ENCODE results near the gene FOXG1.
A peak's percentile ranks its signal among the peaks of the same experiment; 100 is the strongest.

FOXG1 gene

GRCh38 chr14:28766469-28766955 lies at the start of gene FOXG1:
Gene FOXG1 (plus strand): TSS chr14:28766787. CDS start chr14:28767280, 493 bp downstream.
- peak within 1 kb of the TSS; percentile 12 for H3K4me3 ChIP-seq (ENCODE audit: low read length)
- no peak for DNase-seq (ENCODE audit: low read depth)
- TF ChIP-seq CTCF (conservative IDR thresholded peaks at IDR 0.05; ENCODE audit: low read depth, low read length): no peak

DNA sequence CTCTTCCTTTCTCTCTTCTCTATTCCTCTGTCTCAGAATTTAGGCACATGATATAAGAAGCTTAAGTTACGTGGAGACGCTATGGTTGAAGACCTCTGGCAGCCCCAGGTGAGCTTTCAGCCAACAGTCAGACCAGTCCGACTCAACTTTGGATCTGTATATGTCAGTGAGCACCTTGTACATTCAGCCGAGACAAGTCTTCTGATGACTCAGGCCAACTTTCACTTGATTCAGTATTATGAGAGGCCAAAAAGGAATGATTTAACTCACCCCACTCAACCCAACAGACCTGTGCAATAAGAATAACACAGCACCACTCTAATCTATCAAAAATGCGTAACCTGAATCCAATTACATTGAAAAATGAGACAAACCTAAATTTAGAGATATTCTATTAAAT lies 47.5 kb upstream of the FOXG1 start:
- TF ChIP-seq CTCF (conservative IDR thresholded peaks at IDR 0.05; ENCODE audit: low read depth, low read length): no peak
- H3K4me3 ChIP-seq (ENCODE audit: low read length): no peak overlapping the region
- no peak for DNase-seq (ENCODE audit: low read depth)

DNA sequence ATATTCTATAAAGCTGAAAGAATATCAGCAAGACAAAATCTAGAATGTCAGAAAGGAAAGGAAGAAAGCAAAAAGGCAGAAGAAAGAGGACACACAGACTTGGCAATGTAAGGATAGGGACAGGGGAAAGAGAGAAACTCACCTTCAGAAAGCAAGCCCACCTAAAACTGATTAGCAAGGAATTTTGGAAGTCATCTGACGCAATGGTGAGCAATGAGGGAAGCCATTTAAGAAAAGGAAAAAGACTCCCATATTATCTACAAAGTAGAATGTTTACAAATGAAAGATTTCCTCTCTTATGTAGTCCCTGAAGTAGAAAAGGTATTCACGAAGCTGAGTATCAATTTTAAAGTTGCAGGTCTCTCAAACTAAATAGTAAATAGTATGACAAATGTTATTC lies 35.2 kb upstream of the FOXG1 start:
- no peak for DNase-seq (ENCODE audit: low read depth)
- no peak overlapping the region for H3K4me3 ChIP-seq (ENCODE audit: low read length)
- TF ChIP-seq CTCF (conservative IDR thresholded peaks at IDR 0.05; ENCODE audit: low read depth, low read length): no peak

- no peak for TF ChIP-seq CTCF (conservative IDR thresholded peaks at IDR 0.05; ENCODE audit: low read depth, low read length)
- H3K4me3 ChIP-seq (ENCODE audit: low read length): no peak overlapping the region
- DNase-seq (ENCODE audit: low read depth): no peak
Observed at GRCh38 chr14:28742171-28742846, 24.3 kb upstream of the FOXG1 start.

- no peak overlapping the region for H3K4me3 ChIP-seq (ENCODE audit: low read length)
- TF ChIP-seq CTCF (conservative IDR thresholded peaks at IDR 0.05; ENCODE audit: low read depth, low read length): no peak
- no peak for DNase-seq (ENCODE audit: low read depth)
Observed at GRCh38 chr14:28744126-28744525, 22.5 kb upstream of the FOXG1 start.

GRCh38 chr14:28745176-28745575 lies 21.4 kb upstream of the FOXG1 start:
- no peak for TF ChIP-seq CTCF (conservative IDR thresholded peaks at IDR 0.05; ENCODE audit: low read depth, low read length)
- DNase-seq (ENCODE audit: low read depth): no peak

DNA sequence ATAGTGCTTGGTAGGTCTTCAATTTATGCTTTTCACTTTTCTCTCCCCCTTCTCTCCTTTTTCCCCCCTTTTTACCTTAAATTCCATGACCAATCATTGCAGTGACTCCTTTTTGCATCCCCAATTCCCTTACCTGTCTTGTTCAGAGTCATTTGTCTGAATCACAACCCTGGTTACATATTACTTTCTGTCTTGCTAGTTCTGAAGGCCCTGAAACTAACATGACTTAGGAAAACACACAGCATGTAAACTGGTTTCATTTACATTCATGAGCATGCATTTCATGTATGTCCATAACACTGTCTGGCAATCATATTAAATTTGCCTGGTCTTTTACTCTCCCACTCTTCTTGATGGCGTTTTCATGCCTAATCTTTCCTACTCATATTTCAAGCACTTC lies 20.3 kb upstream of the FOXG1 start:
- no peak overlapping the region for H3K4me3 ChIP-seq (ENCODE audit: low read length)
- DNase-seq (ENCODE audit: low read depth): no peak
- TF ChIP-seq CTCF (conservative IDR thresholded peaks at IDR 0.05; ENCODE audit: low read depth, low read length): no peak

More at GRCh38 chr14:28745176-28745575, 21.4 kb upstream of the FOXG1 start:
- H3K4me3 ChIP-seq (ENCODE audit: low read length): no peak overlapping the region
